GM18502 (cell line): Measurements from ENCODE around the gene DNAJA3.
"Not testable (repeated sequence)": the region's sequence is repeated elsewhere in the genome, so short reads cannot be mapped to it uniquely, and the experiment has no call there.

ENCODE experiments used
- ATAC-seq: cut with Tn5 transposase; IDR thresholded peaks from one replicate; pipeline ENCODE4 v1.9.1; 2021; ENCODE audit warnings: mild to moderate bottlenecking; ENCODE audit not compliant: unreplicated experiment, poor library complexity

The DNAJA3 gene

GRCh38 chr16:4386951-4387565 is 38.6 kb upstream of the DNAJA3 start:
- no peak for ATAC-seq

GRCh38 chr16:4387781-4388180 is 37.9 kb upstream of the DNAJA3 start:
- ATAC-seq, result no peak

- ATAC-seq, result no peak
Observed at GRCh38 chr16:4388271-4389021, 37.2 kb upstream of the DNAJA3 start.

- ATAC-seq, result no peak
Observed at GRCh38 chr16:4389051-4389955, 36.4 kb upstream of the DNAJA3 start.

GRCh38 chr16:4390266-4391260 is 35.1 kb upstream of the DNAJA3 start:
- ATAC-seq, result no peak

GRCh38 chr16:4391631-4392381 is 33.9 kb upstream of the DNAJA3 start:
- ATAC-seq, result no peak

GRCh38 chr16:4392382-4393239 is 33.1 kb upstream of the DNAJA3 start:
- no peak for ATAC-seq

- no peak for ATAC-seq
Observed at GRCh38 chr16:4393240-4393600, 32.4 kb upstream of the DNAJA3 start.

- not testable (repeated sequence) for ATAC-seq
Observed at GRCh38 chr16:4393850-4394249, 31.8 kb upstream of the DNAJA3 start.

- no peak for ATAC-seq
Observed at GRCh38 chr16:4395055-4395726, 30.5 kb upstream of the DNAJA3 start.

- ATAC-seq, result no peak
Observed at GRCh38 chr16:4399001-4399730, 26.5 kb upstream of the DNAJA3 start.

GRCh38 chr16:4401094-4401501 is 24.6 kb upstream of the DNAJA3 start:
- ATAC-seq, result no peak

GRCh38 chr16:4401510-4401909 is 24.2 kb upstream of the DNAJA3 start:
- no peak for ATAC-seq

GRCh38 chr16:4402439-4403132 is 23.1 kb upstream of the DNAJA3 start:
- ATAC-seq, result no peak

- ATAC-seq, result no peak
Observed at GRCh38 chr16:4403133-4403949, 22.3 kb upstream of the DNAJA3 start.
